ENCODE data around the gene AGBL4. TPM values are rescaled to one million over a fixed set of nuclear protein-coding genes. Genes with fewer than 3 reads are reported as not detected.

The AGBL4 gene
- total RNA-seq, 1 experiment from 2014 or later, result not detected

- Histone ChIP-seq H3K4me2 (ENCODE audit: low read length) (no peak overlapping the region), H3K9me2 (ENCODE audit: insufficient read depth) (no peaks in the 10 kb centered on the region), H4K20me1 (ENCODE audit: insufficient read depth) (no peaks in the 10 kb centered on the region), H3K9me3 (ENCODE audit: control insufficient read depth in 1 of 2, insufficient read depth in 1 of 2, low read depth in 1 of 2, low read length in 2 of 2) (no peaks in the 10 kb centered on the region), H2AFZ (ENCODE audit: low read depth, low read length, poor library complexity, severe bottlenecking) (no peak overlapping the region), H3K27ac (ENCODE audit: low read depth, low read length) (no peak overlapping the region), H3K9ac (ENCODE audit: low read length) (no peak overlapping the region), H3K79me2 (ENCODE audit: insufficient read depth, low read length) (no peaks in the 10 kb centered on the region), H3K27me3 (ENCODE audit: insufficient read depth, low read length) (no peaks in the 10 kb centered on the region), H3K4me1 (ENCODE audit: control insufficient read depth in 1 of 2, insufficient read depth in 2 of 2, low read length in 2 of 2) (no peaks in the 10 kb centered on the region), H3K4me3 (replicated peaks in 1 of 2; ENCODE audit: low read depth in 1 of 2, low read length in 2 of 2) (no peak overlapping the region), H3K36me3 (ENCODE audit: control insufficient read depth in 1 of 2, insufficient read depth in 2 of 2, low read length in 2 of 2) (no peaks in the 10 kb centered on the region)
- TF ChIP-seq CEBPB (IDR thresholded peaks at IDR 0.05; ENCODE audit: low read depth) (no peak), EZH2phosphoT487 (IDR thresholded peaks at IDR 0.05; ENCODE audit: borderline replicate concordance) (no peak), FOSL1 (IDR thresholded peaks at IDR 0.05; ENCODE audit: low read depth) (no peak), POLR2AphosphoS5 (IDR thresholded peaks at IDR 0.05; ENCODE audit: low read depth, low read length) (no peak), JUND (IDR thresholded peaks at IDR 0.05) (no peak), SP1 (IDR thresholded peaks at IDR 0.05; ENCODE audit: low read depth) (no peak), SIN3A (IDR thresholded peaks at IDR 0.05; ENCODE audit: low read depth) (no peak), POLR2A (IDR thresholded peaks at IDR 0.05; ENCODE audit: borderline replicate concordance, extremely low read depth, insufficient read depth, insufficient read length) (no peak), YY1 (IDR thresholded peaks at IDR 0.05; ENCODE audit: extremely low read depth, insufficient replicate concordance, low read depth, low read length) (no peak), ELF1 (IDR thresholded peaks at IDR 0.05; ENCODE audit: borderline replicate concordance, low read depth) (no peak), REST (IDR thresholded peaks at IDR 0.05; ENCODE audit: low read depth) (no peak), ATF3 (IDR thresholded peaks at IDR 0.05) (no peak), RAD21 (IDR thresholded peaks at IDR 0.05; ENCODE audit: low read depth) (no peak), CBX3 (IDR thresholded peaks at IDR 0.05; ENCODE audit: low read depth) (no peak), ZNF274 (IDR thresholded peaks at IDR 0.05; ENCODE audit: low read depth, low read length) (no peak), EGR1 (IDR thresholded peaks at IDR 0.05; ENCODE audit: low read depth) (no peak), ZFX (IDR thresholded peaks at IDR 0.05) (no peak)
- TF ChIP-seq, protein P1, sequence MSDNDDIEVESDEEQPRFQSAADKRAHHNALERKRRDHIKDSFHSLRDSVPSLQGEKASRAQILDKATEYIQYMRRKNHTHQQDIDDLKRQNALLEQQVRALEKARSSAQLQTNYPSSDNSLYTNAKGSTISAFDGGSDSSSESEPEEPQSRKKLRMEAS (IDR thresholded peaks at IDR 0.05), result no peak
- TF ChIP-seq, protein P2, sequence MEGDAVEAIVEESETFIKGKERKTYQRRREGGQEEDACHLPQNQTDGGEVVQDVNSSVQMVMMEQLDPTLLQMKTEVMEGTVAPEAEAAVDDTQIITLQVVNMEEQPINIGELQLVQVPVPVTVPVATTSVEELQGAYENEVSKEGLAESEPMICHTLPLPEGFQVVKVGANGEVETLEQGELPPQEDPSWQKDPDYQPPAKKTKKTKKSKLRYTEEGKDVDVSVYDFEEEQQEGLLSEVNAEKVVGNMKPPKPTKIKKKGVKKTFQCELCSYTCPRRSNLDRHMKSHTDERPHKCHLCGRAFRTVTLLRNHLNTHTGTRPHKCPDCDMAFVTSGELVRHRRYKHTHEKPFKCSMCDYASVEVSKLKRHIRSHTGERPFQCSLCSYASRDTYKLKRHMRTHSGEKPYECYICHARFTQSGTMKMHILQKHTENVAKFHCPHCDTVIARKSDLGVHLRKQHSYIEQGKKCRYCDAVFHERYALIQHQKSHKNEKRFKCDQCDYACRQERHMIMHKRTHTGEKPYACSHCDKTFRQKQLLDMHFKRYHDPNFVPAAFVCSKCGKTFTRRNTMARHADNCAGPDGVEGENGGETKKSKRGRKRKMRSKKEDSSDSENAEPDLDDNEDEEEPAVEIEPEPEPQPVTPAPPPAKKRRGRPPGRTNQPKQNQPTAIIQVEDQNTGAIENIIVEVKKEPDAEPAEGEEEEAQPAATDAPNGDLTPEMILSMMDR (IDR thresholded peaks at IDR 0.05 in 2 of 3, conservative IDR thresholded peaks at IDR 0.05 in 1 of 3; ENCODE audit: borderline replicate concordance in 1 of 3, insufficient read depth in 1 of 3, low read depth in 2 of 3, low read length in 2 of 3), result no peak
- intact Hi-C loops (cut with micrococcal nuclease), result no loop called here
- BruUV-seq (replicated peaks), result no TSS peak
- POLR2A ChIA-PET, result no interaction called here
- no peak for DNase-seq (ENCODE audit: low read depth, low spot score)
- no peak for ATAC-seq
- CTCF ChIA-PET, result no interaction called here
- RAD21 ChIA-PET (ENCODE audit: low non-redundant PET in 1 of 2, low total read pairs in 2 of 2, uncharacterized antibody in 2 of 2, unreplicated experiment in 2 of 2), result no interaction called here
These were observed 1087.3 kb downstream of the AGBL4 start for GRCh38 chr1:48936436-48936835.

Measured in HCT116 (cell line).